GM12878 (cell line): Measurements from ENCODE around the gene CDHR4. TPM values are rescaled to one million over a fixed set of nuclear protein-coding genes. Genes with fewer than 3 reads are reported as not detected.

Source experiments
- ATAC-seq: fragments of 200-7000 bp; cut with Tn5 transposase; 3 replicates; pipeline ENCODE4 v1.9.1; 2020; ENCODE audit warnings: mild to moderate bottlenecking, moderate library complexity
- BruUV-seq: library from RNA; stranded (reverse); fragments of 400-500 nt; replicated peaks from 2 replicates; lab custom pipeline; 2021; lab: Mats Ljungman, UMichigan
- CTCF ChIA-PET: fragments of 300-600 bp; sonication (Branson Sonifier 250); formaldehyde crosslinking; extraction: SDS; loops from one replicate; lab custom pipeline; 2021; ENCODE audit warnings: inconsistent platforms; lab: Yijun Ruan, JAX
- POLR2A ChIA-PET: fragments of 350-600 bp; formaldehyde crosslinking; extraction: SDS; loops from one replicate; lab custom pipeline; 2021; ENCODE audit warnings: inconsistent platforms; lab: Charles Lee
- RAD21 ChIA-PET: fragments of 300-600 bp; sonication (Branson Sonifier 250); formaldehyde crosslinking; loops from one replicate; lab custom pipeline; 2023; ENCODE audit warnings: antibody characterized with exemption; ENCODE audit not compliant: unreplicated experiment; lab: Charles Lee
- SMC1A ChIA-PET: fragments of 300-600 bp; sonication (Branson Sonifier 250); formaldehyde crosslinking; loops from one replicate; lab custom pipeline; 2023; ENCODE audit not compliant: unreplicated experiment, uncharacterized antibody; lab: Charles Lee
- DNase-seq: peaks from one replicate; pipeline ENCODE4 v3.0.0-alpha.2; 2011; ENCODE audit warnings: low read depth, low spot score
- FAIRE-seq: peaks from 3 replicates; lab custom pipeline; 2011; peaks lifted over from hg19 to GRCh38; lab: Jason Lieb, UNC
- H2AFZ ChIP-seq: 2 replicates; pipeline ENCODE4 v1.6.0; 2011; ENCODE audit warnings: low read depth, low read length, control low read depth; ENCODE audit not compliant: control insufficient read depth
- H3K27ac ChIP-seq: 2 replicates; pipeline ENCODE4 v1.5.1; 2011; ENCODE audit warnings: control low read depth; ENCODE audit not compliant: control insufficient read depth, insufficient read depth
- H3K27me3 ChIP-seq, 2 experiments: replicated peaks in 1 of 2; 2 replicates each; pipeline versions ENCODE4 v1.6.0 to v1.6.1; 2011; ENCODE audit warnings: low read length in 1 of 2; ENCODE audit not compliant: control insufficient read depth in 2 of 2, insufficient read depth in 2 of 2
- H3K36me3 ChIP-seq, 2 experiments: 2 replicates each; pipeline ENCODE4 v1.5.1; 2011; ENCODE audit warnings: low read length in 1 of 2; ENCODE audit not compliant: control insufficient read depth in 2 of 2, insufficient read depth in 2 of 2
- H3K4me1 ChIP-seq: 2 replicates; pipeline ENCODE4 v1.6.1; 2011; ENCODE audit warnings: mild to moderate bottlenecking, low read length, moderate library complexity, mixed read lengths; ENCODE audit not compliant: control insufficient read depth, insufficient read depth
- H3K4me2 ChIP-seq: 2 replicates; pipeline ENCODE4 v1.6.0; 2011; ENCODE audit warnings: control low read depth; ENCODE audit not compliant: control insufficient read depth, insufficient read depth
- H3K4me3 ChIP-seq: fragments of 200-600 bp; sonication (generic); 2 replicates; pipeline ENCODE4 v1.5.1; 2016
- H3K79me2 ChIP-seq: 2 replicates; pipeline ENCODE4 v1.6.0; 2011; ENCODE audit warnings: low read length; ENCODE audit not compliant: control insufficient read depth, insufficient read depth
- H3K9ac ChIP-seq: 2 replicates; pipeline ENCODE4 v1.8.0; 2011; ENCODE audit warnings: low read length, control low read depth, mixed read lengths; ENCODE audit not compliant: control insufficient read depth, insufficient read depth
- H3K9me3 ChIP-seq: replicated peaks from 3 replicates; pipeline ENCODE4 v1.5.1; 2011; ENCODE audit warnings: mild to moderate bottlenecking, low read length; ENCODE audit not compliant: control insufficient read depth, insufficient read depth
- H4K20me1 ChIP-seq: 2 replicates; pipeline ENCODE4 v1.6.0; 2011; ENCODE audit not compliant: control insufficient read depth, insufficient read depth
- ATF7 ChIP-seq: fragments of 450-650 bp; IDR thresholded peaks from 2 replicates; pipeline ENCODE4 v1.6.1; 2016; ENCODE audit warnings: low read depth, mild to moderate bottlenecking
- BHLHE40 ChIP-seq, 2 experiments: fragments of 450-650 bp in 1 of 2; IDR thresholded peaks; 2 replicates each; pipeline ENCODE4 v1.6.1; 2011 to 2017; ENCODE audit warnings: low read depth in 2 of 2, borderline replicate concordance in 1 of 2, improper control_type of control experiment in 1 of 2, low read length in 1 of 2, mild to moderate bottlenecking in 1 of 2
- EED ChIP-seq: sonication (generic); IDR thresholded peaks from 2 replicates; pipeline ENCODE4 v1.6.1; 2016; ENCODE audit warnings: antibody characterized with exemption, low read depth
- EP300 ChIP-seq, 2 experiments: fragments of 150-350 bp in 1 of 2; IDR thresholded peaks; 2 replicates each; pipeline ENCODE4 v1.6.1; 2011 to 2012; ENCODE audit warnings: low read depth in 2 of 2, low read length in 2 of 2, borderline replicate concordance in 1 of 2, improper control_type of control experiment in 1 of 2, inconsistent platforms in 1 of 2; ENCODE audit not compliant: control insufficient read depth in 1 of 2
- FOXK2 ChIP-seq: fragments of 450-650 bp; IDR thresholded peaks from 2 replicates; pipeline ENCODE4 v1.6.1; 2017; ENCODE audit warnings: mild to moderate bottlenecking, moderate library complexity
- FOXM1 ChIP-seq: IDR thresholded peaks from 2 replicates; pipeline ENCODE4 v1.6.1; 2012; ENCODE audit warnings: low read depth, mild to moderate bottlenecking, inconsistent platforms, low read length, moderate library complexity
- NFYA ChIP-seq: IDR thresholded peaks from 2 replicates; pipeline ENCODE4 v1.6.1; 2011; ENCODE audit warnings: low read depth, mild to moderate bottlenecking, low read length, improper control_type of control experiment, borderline replicate concordance
- WGBS: methylation state at CpG from one replicate; pipeline ENCODE4 v1.1.6; 2016; ENCODE audit warnings: low lambda C conversion rate; ENCODE audit not compliant: insufficient replicate concordance, insufficient coverage; ENCODE audit errors: missing lambda C conversion rate; 5-methylcytosine and 5-hydroxymethylcytosine counted together
- in situ Hi-C: fragments of 300-500 bp; cut with MboI; formaldehyde crosslinking; loops from 9 replicates; pipeline ENCODE4 v1.14.3; 2018; ENCODE audit warnings: mixed read lengths
- intact Hi-C: fragments of 100-400 bp; cut with micrococcal nuclease; formaldehyde crosslinking; loops from one replicate; pipeline ENCODE4 v1.14.2; 2022; ENCODE audit not compliant: unreplicated experiment
- polyA plus RNA-seq, 11 experiments: library from polyadenylated mRNA; depleted of rRNA in 4 of 11; unstranded in 6 of 11; stranded (reverse) in 5 of 11; fragments of >200 nt; fragmentation: Nextera tagmentation in 4 of 11; fragmentation: Illumina TruSeq in 1 of 11; extraction: Ambion mirVana in 4 of 11; extraction: Trizol in 1 of 11; gene quantifications; 1 replicate in 1 of 11; 2 replicates in 10 of 11; pipeline versions ENCODE4 v1.2.1 to v1.2.3, GENCODE V29; 2011 to 2016; ENCODE audit warnings: inconsistent platforms in 2 of 11, missing spikeins in 2 of 11, low read depth in 1 of 11
- total RNA-seq, 4 experiments: library from RNA; depleted of rRNA in 3 of 4; stranded (reverse); fragments of >200 nt in 3 of 4; fragmentation: Illumina TruSeq in 1 of 4; extraction: Trizol in 1 of 4; gene quantifications; 2 replicates each; pipeline versions ENCODE4 v1.2.1 to v1.2.3, GENCODE V29; 2013 to 2021
- TF ChIP-seq, protein P1 (sequence below): IDR thresholded peaks from 2 replicates; pipeline ENCODE4 v1.6.1; 2012; ENCODE audit warnings: low read depth, low read length, improper control_type of control experiment
- TF ChIP-seq, protein P2 (sequence below): fragments of 450-650 bp; formaldehyde crosslinking; IDR thresholded peaks from 2 replicates; pipeline ENCODE4 v1.4.0; 2022; ENCODE audit warnings: mild to moderate bottlenecking, moderate library complexity
- TF ChIP-seq, protein P3 (sequence below): fragments of 450-650 bp; IDR thresholded peaks from 2 replicates; pipeline ENCODE4 v1.6.1; 2018; ENCODE audit warnings: borderline replicate concordance, mild to moderate bottlenecking; ENCODE audit not compliant: partially characterized antibody

The CDHR4 gene
- total and polyA plus RNA-seq, 10 of the 15 experiments (the other 5 are each of a cell fraction or from before 2014, with no cell fraction given): not detected

DNA sequence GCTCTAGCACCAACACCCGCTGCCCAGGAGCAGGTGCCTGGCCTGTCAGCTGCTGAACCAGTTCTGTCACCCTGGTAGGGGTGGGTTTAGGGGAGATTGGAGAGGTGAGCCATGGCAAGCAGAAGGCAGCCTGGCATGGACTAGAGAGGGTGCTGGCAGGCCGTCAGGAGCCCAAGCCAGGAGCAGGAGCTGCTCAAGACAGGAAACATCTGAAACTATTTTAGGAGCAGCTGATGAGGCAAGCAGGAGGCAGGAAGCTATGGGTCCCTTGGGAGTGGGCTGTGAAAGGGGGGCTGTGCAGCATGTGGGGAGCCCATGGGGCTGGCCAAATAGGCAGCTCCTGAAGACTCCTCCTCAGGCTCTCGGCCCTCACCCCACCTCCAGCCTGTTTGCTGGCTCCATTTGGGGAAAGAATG, 5.7 kb upstream of the CDHR4 start (continued):
- TF ChIP-seq, protein P1, sequence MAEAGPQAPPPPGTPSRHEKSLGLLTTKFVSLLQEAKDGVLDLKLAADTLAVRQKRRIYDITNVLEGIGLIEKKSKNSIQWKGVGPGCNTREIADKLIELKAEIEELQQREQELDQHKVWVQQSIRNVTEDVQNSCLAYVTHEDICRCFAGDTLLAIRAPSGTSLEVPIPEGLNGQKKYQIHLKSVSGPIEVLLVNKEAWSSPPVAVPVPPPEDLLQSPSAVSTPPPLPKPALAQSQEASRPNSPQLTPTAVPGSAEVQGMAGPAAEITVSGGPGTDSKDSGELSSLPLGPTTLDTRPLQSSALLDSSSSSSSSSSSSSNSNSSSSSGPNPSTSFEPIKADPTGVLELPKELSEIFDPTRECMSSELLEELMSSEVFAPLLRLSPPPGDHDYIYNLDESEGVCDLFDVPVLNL: no peak
- TF ChIP-seq NFYA: no peak
- peak in 1 of 2 experiments; percentile 29; a peak in 2 of 4 replicates for TF ChIP-seq BHLHE40 (IDR thresholded peaks at IDR 0.05; ENCODE audit: borderline replicate concordance in 1 of 2, low read depth in 2 of 2, low read length in 1 of 2)
- TF ChIP-seq EED: peak; percentile 62
- TF ChIP-seq FOXM1: no peak
- TF ChIP-seq EP300 (IDR thresholded peaks at IDR 0.05; ENCODE audit: borderline replicate concordance in 1 of 2, control insufficient read depth in 1 of 2, low read depth in 2 of 2, low read length in 2 of 2): 0 out of 4 replicates have a peak, but pooled peaks of 1 of the 2 experiments have one; percentile 21
- TF ChIP-seq ATF7: 0 out of 2 replicates have a peak, but pooled peaks have one; percentile 34
- no peak for TF ChIP-seq FOXK2

DNA sequence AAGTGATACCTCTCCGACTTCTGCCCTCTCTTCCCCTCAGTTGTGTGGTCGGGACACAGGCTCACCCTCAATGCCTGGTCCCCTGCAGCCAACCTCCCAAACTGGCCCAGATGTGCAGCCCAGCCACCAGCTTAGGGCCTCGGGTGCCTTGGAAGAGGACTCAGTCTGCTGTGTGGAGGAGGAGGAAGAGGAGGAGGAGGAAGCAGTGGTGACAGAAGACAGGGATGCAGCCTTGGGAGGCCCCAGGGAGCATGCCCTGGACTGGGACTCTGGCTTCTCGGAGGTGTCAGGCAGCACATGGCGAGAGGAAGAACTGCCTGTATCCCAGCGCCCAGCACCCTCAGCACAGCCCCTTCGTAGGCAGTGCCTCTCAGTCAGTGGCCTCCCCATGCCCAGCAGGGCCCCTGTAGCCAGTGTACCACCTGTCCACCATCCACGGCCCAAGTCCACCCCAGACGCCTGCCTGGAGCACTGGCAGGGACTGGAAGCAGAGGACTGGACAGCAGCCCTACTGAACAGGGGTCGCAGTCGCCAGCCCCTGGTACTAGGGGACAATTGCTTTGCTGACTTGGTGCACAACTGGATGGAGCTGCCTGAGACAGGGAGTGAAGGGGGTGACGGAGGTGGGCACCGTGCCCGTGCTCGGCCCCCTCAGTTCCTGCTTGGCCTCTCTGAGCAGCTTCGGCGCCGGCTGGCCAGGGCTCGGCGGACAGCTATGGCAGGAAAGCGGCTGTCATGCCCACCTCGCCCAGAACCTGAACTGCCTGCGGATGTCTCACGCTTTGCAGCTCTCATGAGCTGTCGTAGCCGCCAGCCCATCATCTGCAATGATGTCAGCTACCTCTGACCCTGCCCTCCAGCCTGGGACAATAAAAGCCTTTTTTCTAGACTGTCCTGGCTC, 4.7 kb upstream of the CDHR4 start:
- Histone ChIP-seq H3K27me3 (no peaks in the 10 kb centered on the region; a peak in 1 of 4 replicates), H3K9ac (no peak overlapping the region), H3K9me3 (no peaks in the 10 kb centered on the region), H2AFZ (no peak overlapping the region), H3K27ac (no peak overlapping the region), H3K4me3 (peak overlapping the region; percentile 98), H3K79me2 (no peaks in the 10 kb centered on the region; the same call in 1 of the 2 replicates), H3K36me3 (peaks cover 0 to 2% of the 10 kb centered on the region in 2 experiments; a peak in 1 of 4 replicates), H4K20me1 (no peaks in the 10 kb centered on the region), H3K4me1 (peaks cover 43% of the 10 kb centered on the region), H3K4me2 (peak overlapping the region; percentile 94)
- ChIA-PET SMC1A (interaction anchor here (1.1 to 9.4 kb wide), 9 partner anchors 9 to 125 kb away, joined by 4 to 146 read pairs (median 4); partner anchors contain the start of genes MON1A and UBA7), RAD21 (interaction anchor here (0.9 to 8.0 kb wide), 16 partner anchors 9 to 265 kb away, joined by 3 to 182 read pairs (median 4); partner anchors contain the start of genes AMIGO3, IP6K1, MON1A and MST1R), POLR2A (interaction anchor here (0.8 to 2.7 kb wide), 12 partner anchors 8 to 424 kb away, joined by 3 to 21 read pairs (median 7); partner anchors contain the start of genes IP6K1 and UBA7), CTCF (interaction anchor here (0.6 to 12.0 kb wide), 10 partner anchors 12 to 219 kb away, joined by 3 to 327 read pairs (median 6); partner anchors contain the start of genes MON1A, MST1R and UBA7)
- no peak for FAIRE-seq
- WGBS: 63% methylated on average over 26 of the region's 26 CpGs
- in situ Hi-C loops: loop anchor here (5.0 kb wide), 1 partner anchor 103 kb away; no protein-coding TSS in a partner anchor
- DNase-seq: no peak
- no TSS peak for BruUV-seq
- intact Hi-C loops: no loop called here
- no peak for ATAC-seq
- TF ChIP-seq, protein P2, sequence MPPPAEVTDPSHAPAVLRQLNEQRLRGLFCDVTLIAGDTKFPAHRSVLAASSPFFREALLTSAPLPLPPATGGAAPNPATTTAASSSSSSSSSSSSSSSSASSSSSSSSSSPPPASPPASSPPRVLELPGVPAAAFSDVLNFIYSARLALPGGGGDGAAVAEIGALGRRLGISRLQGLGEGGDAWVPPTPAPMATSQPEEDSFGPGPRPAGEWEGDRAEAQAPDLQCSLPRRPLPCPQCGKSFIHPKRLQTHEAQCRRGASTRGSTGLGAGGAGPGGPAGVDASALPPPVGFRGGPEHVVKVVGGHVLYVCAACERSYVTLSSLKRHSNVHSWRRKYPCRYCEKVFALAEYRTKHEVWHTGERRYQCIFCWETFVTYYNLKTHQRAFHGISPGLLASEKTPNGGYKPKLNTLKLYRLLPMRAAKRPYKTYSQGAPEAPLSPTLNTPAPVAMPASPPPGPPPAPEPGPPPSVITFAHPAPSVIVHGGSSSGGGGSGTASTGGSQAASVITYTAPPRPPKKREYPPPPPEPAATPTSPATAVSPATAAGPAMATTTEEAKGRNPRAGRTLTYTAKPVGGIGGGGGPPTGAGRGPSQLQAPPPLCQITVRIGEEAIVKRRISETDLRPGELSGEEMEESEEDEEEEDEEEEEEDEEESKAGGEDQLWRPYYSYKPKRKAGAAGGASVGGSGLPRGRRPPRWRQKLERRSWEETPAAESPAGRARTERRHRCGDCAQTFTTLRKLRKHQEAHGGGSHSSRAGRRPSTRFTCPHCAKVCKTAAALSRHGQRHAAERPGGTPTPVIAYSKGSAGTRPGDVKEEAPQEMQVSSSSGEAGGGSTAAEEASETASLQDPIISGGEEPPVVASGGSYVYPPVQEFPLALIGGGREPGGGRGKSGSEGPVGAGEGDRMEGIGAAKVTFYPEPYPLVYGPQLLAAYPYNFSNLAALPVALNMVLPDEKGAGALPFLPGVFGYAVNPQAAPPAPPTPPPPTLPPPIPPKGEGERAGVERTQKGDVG (CRISPR knock-in tag): no peak
- TF ChIP-seq, protein P3, sequence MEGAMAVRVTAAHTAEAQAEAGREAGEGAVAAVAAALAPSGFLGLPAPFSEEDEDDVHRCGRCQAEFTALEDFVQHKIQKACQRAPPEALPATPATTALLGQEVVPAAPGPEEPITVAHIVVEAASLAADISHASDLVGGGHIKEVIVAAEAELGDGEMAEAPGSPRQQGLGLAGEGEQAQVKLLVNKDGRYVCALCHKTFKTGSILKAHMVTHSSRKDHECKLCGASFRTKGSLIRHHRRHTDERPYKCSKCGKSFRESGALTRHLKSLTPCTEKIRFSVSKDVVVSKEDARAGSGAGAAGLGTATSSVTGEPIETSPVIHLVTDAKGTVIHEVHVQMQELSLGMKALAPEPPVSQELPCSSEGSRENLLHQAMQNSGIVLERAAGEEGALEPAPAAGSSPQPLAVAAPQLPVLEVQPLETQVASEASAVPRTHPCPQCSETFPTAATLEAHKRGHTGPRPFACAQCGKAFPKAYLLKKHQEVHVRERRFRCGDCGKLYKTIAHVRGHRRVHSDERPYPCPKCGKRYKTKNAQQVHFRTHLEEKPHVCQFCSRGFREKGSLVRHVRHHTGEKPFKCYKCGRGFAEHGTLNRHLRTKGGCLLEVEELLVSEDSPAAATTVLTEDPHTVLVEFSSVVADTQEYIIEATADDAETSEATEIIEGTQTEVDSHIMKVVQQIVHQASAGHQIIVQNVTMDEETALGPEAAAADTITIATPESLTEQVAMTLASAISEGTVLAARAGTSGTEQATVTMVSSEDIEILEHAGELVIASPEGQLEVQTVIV: no peak
